Neural cell (in vitro differentiated cells): ENCODE measurements around the gene KHDRBS2. TPM values are rescaled to one million over a fixed set of nuclear protein-coding genes. Genes with fewer than 3 reads are reported as not detected.
A peak's percentile ranks its signal among the peaks of the same experiment; 100 is the strongest.

Experiments
- H2AFZ ChIP-seq: fragments of 200-600, 300-800 bp; sonication (generic), shearing (Covaris generic); 2 replicates; pipeline ENCODE4 v1.6.0; 2014; ENCODE audit warnings: low read depth, mild to moderate bottlenecking, antibody characterized with exemption, low read length, moderate library complexity
- H3F3A ChIP-seq: fragments of 200-600 bp; shearing (Covaris generic); 2 replicates; pipeline ENCODE4 v1.6.1; 2016; ENCODE audit warnings: mild to moderate bottlenecking, moderate library complexity, mixed read lengths, antibody characterized with exemption, low read length; ENCODE audit not compliant: insufficient read depth, poor library complexity, severe bottlenecking
- H3K27ac ChIP-seq: fragments of 200-600, 300-800 bp; sonication (generic), shearing (Covaris generic); 2 replicates; pipeline ENCODE4 v1.5.1; 2014; ENCODE audit warnings: mild to moderate bottlenecking, low read length, moderate library complexity
- H3K27me3 ChIP-seq: fragments of 300-800, 200-600 bp; sonication (generic), shearing (Covaris generic); 2 replicates; pipeline ENCODE4 v1.6.0; 2014; ENCODE audit warnings: mild to moderate bottlenecking, low read depth, low read length, moderate library complexity; ENCODE audit not compliant: insufficient read depth
- H3K36me3 ChIP-seq: fragments of 300-800, 200-600 bp; sonication (generic), shearing (Covaris generic); 2 replicates; pipeline ENCODE4 v1.5.1; 2014; ENCODE audit warnings: mild to moderate bottlenecking, antibody characterized with exemption, low read length, moderate library complexity; ENCODE audit not compliant: insufficient read depth
- H3K4me2 ChIP-seq: fragments of 300-800, 200-600 bp; sonication (generic), shearing (Covaris generic); 2 replicates; pipeline ENCODE4 v1.6.0; 2014; ENCODE audit warnings: mild to moderate bottlenecking, low read length
- H3K4me3 ChIP-seq: fragments of 300-800, 200-600 bp; sonication (generic), shearing (Covaris generic); 2 replicates; pipeline ENCODE4 v1.5.1; 2014; ENCODE audit warnings: mild to moderate bottlenecking, low read length, moderate library complexity
- H3K79me2 ChIP-seq: fragments of 200-600 bp; shearing (Covaris generic); replicated peaks from 2 replicates; pipeline ENCODE4 v1.6.0; 2014; ENCODE audit warnings: mild to moderate bottlenecking, low read length, moderate library complexity; ENCODE audit not compliant: insufficient read depth
- H3K9ac ChIP-seq: fragments of 300-800, 200-600 bp; sonication (generic), shearing (Covaris generic); 2 replicates; pipeline ENCODE4 v1.6.1; 2016; ENCODE audit warnings: mild to moderate bottlenecking, low read length, mixed read lengths
- H3K9me2 ChIP-seq: fragments of 200-600 bp; shearing (Covaris generic); 2 replicates; pipeline ENCODE4 v1.6.1; 2016; ENCODE audit warnings: mild to moderate bottlenecking, low read length, mixed read lengths; ENCODE audit not compliant: insufficient read depth
- H3K9me3 ChIP-seq: fragments of 200-600, 300-800 bp; sonication (generic), shearing (Covaris generic); 2 replicates; pipeline ENCODE4 v1.6.1; 2016; ENCODE audit warnings: mild to moderate bottlenecking, mixed run types, low read length, moderate library complexity, mixed read lengths
- H4K20me1 ChIP-seq: fragments of 200-600 bp; shearing (Covaris generic); 2 replicates; pipeline ENCODE4 v1.6.1; 2016; ENCODE audit warnings: mild to moderate bottlenecking, mixed run types; ENCODE audit not compliant: insufficient read depth
- EP300 ChIP-seq: fragments of 450-650 bp; conservative IDR thresholded peaks from 2 replicates; pipeline ENCODE4 v1.6.1; 2014; ENCODE audit warnings: antibody characterized with exemption, mild to moderate bottlenecking, moderate library complexity; ENCODE audit not compliant: poor library complexity, severe bottlenecking
- MXI1 ChIP-seq: fragments of 450-650 bp; conservative IDR thresholded peaks from 2 replicates; pipeline ENCODE4 v1.6.1; 2014; ENCODE audit warnings: antibody characterized with exemption, mild to moderate bottlenecking; ENCODE audit not compliant: poor library complexity, severe bottlenecking
- POLR2AphosphoS5 ChIP-seq: IDR thresholded peaks from 2 replicates; pipeline ENCODE4 v1.6.1; 2012
- RAD21 ChIP-seq: fragments of 450-650 bp; conservative IDR thresholded peaks from 2 replicates; pipeline ENCODE4 v1.6.1; 2014; ENCODE audit warnings: antibody characterized with exemption, mild to moderate bottlenecking, moderate library complexity
- SMC3 ChIP-seq: fragments of 450-650 bp; conservative IDR thresholded peaks from 2 replicates; pipeline ENCODE4 v1.6.1; 2014; ENCODE audit warnings: antibody characterized with exemption, mild to moderate bottlenecking, moderate library complexity; ENCODE audit not compliant: poor library complexity
- TAF1 ChIP-seq: IDR thresholded peaks from 2 replicates; pipeline ENCODE4 v1.6.1; 2012; ENCODE audit warnings: low read depth
- polyA plus RNA-seq: library from polyadenylated mRNA; depleted of rRNA; stranded (reverse); fragments of >200 nt; gene quantifications from 2 replicates; pipeline ENCODE4 v1.2.3, GENCODE V29; 2014
- TF ChIP-seq, protein P1 (sequence below): fragments of 450-650 bp; IDR thresholded peaks from 2 replicates; pipeline ENCODE4 v1.5.1; 2014; ENCODE audit warnings: antibody characterized with exemption, mild to moderate bottlenecking, moderate library complexity; ENCODE audit not compliant: poor library complexity, severe bottlenecking
- TF ChIP-seq, protein P2 (sequence below): IDR thresholded peaks from 2 replicates; pipeline ENCODE4 v1.6.1; 2012; ENCODE audit warnings: borderline replicate concordance

The KHDRBS2 gene
- polyA plus RNA-seq, 1 donor from 2014 or later, result 28.5 TPM

DNA sequence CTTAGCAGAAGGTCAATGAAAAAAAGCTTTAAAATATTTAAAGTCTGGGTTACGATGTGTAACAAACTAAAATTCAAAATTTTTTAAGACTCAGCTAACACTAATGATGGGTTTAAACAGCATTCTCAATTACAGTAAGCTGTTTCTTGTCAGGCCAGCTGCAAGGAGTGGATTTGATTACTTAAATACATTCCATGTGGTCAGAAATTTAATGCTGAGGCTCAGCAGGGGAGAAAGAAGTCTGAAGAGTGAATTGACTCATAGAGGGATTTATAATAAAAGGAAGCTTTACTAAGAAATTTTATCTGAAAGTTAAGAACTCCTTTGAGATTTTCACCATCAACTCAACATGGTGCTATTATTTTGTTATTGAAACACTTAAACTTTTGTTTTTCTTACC, 398.6 kb downstream of the KHDRBS2 start:
- TF ChIP-seq SMC3 (no peak), EP300 (no peak), POLR2AphosphoS5 (no peak), TAF1 (no peak), RAD21 (no peak)
- TF ChIP-seq, protein P1, sequence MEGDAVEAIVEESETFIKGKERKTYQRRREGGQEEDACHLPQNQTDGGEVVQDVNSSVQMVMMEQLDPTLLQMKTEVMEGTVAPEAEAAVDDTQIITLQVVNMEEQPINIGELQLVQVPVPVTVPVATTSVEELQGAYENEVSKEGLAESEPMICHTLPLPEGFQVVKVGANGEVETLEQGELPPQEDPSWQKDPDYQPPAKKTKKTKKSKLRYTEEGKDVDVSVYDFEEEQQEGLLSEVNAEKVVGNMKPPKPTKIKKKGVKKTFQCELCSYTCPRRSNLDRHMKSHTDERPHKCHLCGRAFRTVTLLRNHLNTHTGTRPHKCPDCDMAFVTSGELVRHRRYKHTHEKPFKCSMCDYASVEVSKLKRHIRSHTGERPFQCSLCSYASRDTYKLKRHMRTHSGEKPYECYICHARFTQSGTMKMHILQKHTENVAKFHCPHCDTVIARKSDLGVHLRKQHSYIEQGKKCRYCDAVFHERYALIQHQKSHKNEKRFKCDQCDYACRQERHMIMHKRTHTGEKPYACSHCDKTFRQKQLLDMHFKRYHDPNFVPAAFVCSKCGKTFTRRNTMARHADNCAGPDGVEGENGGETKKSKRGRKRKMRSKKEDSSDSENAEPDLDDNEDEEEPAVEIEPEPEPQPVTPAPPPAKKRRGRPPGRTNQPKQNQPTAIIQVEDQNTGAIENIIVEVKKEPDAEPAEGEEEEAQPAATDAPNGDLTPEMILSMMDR, result no peak
- no peaks in the 10 kb centered on the region for H3K27me3 ChIP-seq
- H3K79me2 ChIP-seq, result no peaks in the 10 kb centered on the region
- H3F3A ChIP-seq, result no peaks in the 10 kb centered on the region
- H3K4me2 ChIP-seq, result no peak overlapping the region
- no peak overlapping the region for H3K9ac ChIP-seq
- H3K36me3 ChIP-seq, result no peaks in the 10 kb centered on the region
- H3K4me3 ChIP-seq, result no peak overlapping the region
- H3K27ac ChIP-seq, result no peak overlapping the region
- no peaks in the 10 kb centered on the region for H4K20me1 ChIP-seq
- no peaks in the 10 kb centered on the region for H3K9me3 ChIP-seq
- no peak overlapping the region for H2AFZ ChIP-seq
- H3K9me2 ChIP-seq, result no peaks in the 10 kb centered on the region

DNA sequence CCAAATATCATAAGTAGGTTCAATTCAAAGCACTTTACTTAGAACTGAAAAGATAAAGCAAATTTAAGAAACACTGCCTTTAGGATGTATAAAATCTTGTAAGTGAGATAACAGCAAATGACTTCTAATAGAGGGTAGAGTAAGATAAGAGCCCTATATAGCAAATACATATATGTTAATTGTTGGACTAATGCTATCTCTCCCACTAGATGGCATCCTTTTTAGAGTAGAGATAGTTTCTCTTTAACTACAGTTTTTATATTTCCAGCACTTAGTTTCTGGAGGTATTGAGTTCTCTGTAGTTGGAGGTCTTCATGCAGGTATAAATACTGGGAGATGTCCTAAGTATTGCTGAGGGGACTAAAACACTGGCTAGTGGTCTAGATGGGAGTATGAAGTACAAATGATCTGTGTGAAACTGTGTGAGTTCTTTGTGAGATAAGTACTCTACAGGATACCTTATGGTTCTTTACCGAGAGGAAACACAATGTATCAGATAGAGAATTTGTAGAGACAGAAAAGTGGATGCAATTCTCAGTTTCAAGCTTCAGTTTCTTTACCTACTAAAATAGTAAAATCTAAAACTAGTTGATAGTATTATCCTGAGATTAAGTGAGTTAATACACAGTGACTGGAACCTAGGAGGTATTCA, 399.3 kb downstream of the KHDRBS2 start:
- Histone ChIP-seq H3K9me2 (no peaks in the 10 kb centered on the region), H3K9me3 (no peaks in the 10 kb centered on the region), H3F3A (no peaks in the 10 kb centered on the region), H3K79me2 (no peaks in the 10 kb centered on the region), H3K9ac (no peak overlapping the region), H3K27ac (no peak overlapping the region), H3K27me3 (no peaks in the 10 kb centered on the region), H2AFZ (no peak overlapping the region), H3K4me2 (no peak overlapping the region), H3K36me3 (no peaks in the 10 kb centered on the region), H4K20me1 (no peaks in the 10 kb centered on the region), H3K4me3 (no peak overlapping the region)
- TF ChIP-seq MXI1 (no peak), RAD21 (peak; percentile 38)
- TF ChIP-seq, protein P1, result peak; percentile 42
- TF ChIP-seq, protein P2, sequence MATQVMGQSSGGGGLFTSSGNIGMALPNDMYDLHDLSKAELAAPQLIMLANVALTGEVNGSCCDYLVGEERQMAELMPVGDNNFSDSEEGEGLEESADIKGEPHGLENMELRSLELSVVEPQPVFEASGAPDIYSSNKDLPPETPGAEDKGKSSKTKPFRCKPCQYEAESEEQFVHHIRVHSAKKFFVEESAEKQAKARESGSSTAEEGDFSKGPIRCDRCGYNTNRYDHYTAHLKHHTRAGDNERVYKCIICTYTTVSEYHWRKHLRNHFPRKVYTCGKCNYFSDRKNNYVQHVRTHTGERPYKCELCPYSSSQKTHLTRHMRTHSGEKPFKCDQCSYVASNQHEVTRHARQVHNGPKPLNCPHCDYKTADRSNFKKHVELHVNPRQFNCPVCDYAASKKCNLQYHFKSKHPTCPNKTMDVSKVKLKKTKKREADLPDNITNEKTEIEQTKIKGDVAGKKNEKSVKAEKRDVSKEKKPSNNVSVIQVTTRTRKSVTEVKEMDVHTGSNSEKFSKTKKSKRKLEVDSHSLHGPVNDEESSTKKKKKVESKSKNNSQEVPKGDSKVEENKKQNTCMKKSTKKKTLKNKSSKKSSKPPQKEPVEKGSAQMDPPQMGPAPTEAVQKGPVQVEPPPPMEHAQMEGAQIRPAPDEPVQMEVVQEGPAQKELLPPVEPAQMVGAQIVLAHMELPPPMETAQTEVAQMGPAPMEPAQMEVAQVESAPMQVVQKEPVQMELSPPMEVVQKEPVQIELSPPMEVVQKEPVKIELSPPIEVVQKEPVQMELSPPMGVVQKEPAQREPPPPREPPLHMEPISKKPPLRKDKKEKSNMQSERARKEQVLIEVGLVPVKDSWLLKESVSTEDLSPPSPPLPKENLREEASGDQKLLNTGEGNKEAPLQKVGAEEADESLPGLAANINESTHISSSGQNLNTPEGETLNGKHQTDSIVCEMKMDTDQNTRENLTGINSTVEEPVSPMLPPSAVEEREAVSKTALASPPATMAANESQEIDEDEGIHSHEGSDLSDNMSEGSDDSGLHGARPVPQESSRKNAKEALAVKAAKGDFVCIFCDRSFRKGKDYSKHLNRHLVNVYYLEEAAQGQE, result no peak
